NT2/D1 (cell line): ENCODE measurements around the gene CALML5.

Experiments
- DNase-seq: peaks from one replicate; pipeline ENCODE4 v3.0.0-alpha.2; 2011; ENCODE audit warnings: low read depth, low spot score
- H3K27me3 ChIP-seq: 2 replicates; pipeline ENCODE4 v1.6.0; 2011; ENCODE audit warnings: mild to moderate bottlenecking; ENCODE audit not compliant: insufficient read length, insufficient read depth
- H3K36me3 ChIP-seq: 2 replicates; pipeline ENCODE4 v1.6.1; 2011; ENCODE audit warnings: mild to moderate bottlenecking, low read length, mixed read lengths; ENCODE audit not compliant: insufficient read depth, insufficient read length
- H3K4me1 ChIP-seq: 2 replicates; pipeline ENCODE4 v1.5.1; 2011; ENCODE audit not compliant: insufficient read depth, insufficient read length
- H3K4me3 ChIP-seq: 2 replicates; pipeline ENCODE4 v1.5.1; 2011; ENCODE audit warnings: low read depth; ENCODE audit not compliant: insufficient read length
- H3K9ac ChIP-seq: 2 replicates; pipeline ENCODE4 v1.6.0; 2011; ENCODE audit warnings: low read depth; ENCODE audit not compliant: insufficient read length
- H3K9me3 ChIP-seq: 2 replicates; pipeline ENCODE4 v1.5.1; 2011; ENCODE audit warnings: mild to moderate bottlenecking, low read length; ENCODE audit not compliant: insufficient read depth
- SUZ12 ChIP-seq: IDR thresholded peaks from 2 replicates; pipeline ENCODE4 v1.6.1; 2011; ENCODE audit not compliant: insufficient read length, insufficient read depth; ENCODE audit errors: extremely low read depth
- YY1 ChIP-seq: IDR thresholded peaks from 2 replicates; pipeline ENCODE4 v1.6.1; 2011; ENCODE audit not compliant: insufficient read length, insufficient read depth
- ZNF274 ChIP-seq: IDR thresholded peaks from 2 replicates; pipeline ENCODE4 v1.6.1; 2011; ENCODE audit warnings: mild to moderate bottlenecking, low read depth, low read length

The CALML5 gene

GRCh38 chr10:5532618-5533097 lies 33.3 kb upstream of the CALML5 start:
- no peaks in the 10 kb centered on the region for H3K4me1 ChIP-seq
- H3K36me3 ChIP-seq, result no peaks in the 10 kb centered on the region
- H3K4me3 ChIP-seq, result no peak overlapping the region
- H3K9me3 ChIP-seq, result no peaks in the 10 kb centered on the region
- no peak overlapping the region for H3K9ac ChIP-seq
- TF ChIP-seq YY1, result no peak
- no peak for TF ChIP-seq SUZ12
- TF ChIP-seq ZNF274, result no peak
- H3K27me3 ChIP-seq, result no peaks in the 10 kb centered on the region
- no peak for DNase-seq

- DNase-seq, result no peak
- TF ChIP-seq YY1 (no peak), SUZ12 (no peak), ZNF274 (no peak)
- Histone ChIP-seq H3K9ac (no peak overlapping the region), H3K4me1 (no peaks in the 10 kb centered on the region), H3K36me3 (no peaks in the 10 kb centered on the region), H3K4me3 (no peak overlapping the region), H3K9me3 (no peaks in the 10 kb centered on the region), H3K27me3 (no peaks in the 10 kb centered on the region)
Measured at GRCh38 chr10:5532307-5532605, 32.9 kb upstream of the CALML5 start.

GRCh38 chr10:5531558-5532306 lies 32.4 kb upstream of the CALML5 start:
- DNase-seq, result no peak
- TF ChIP-seq YY1, result no peak
- TF ChIP-seq ZNF274, result no peak
- TF ChIP-seq SUZ12, result no peak
- no peak overlapping the region for H3K9ac ChIP-seq
- no peaks in the 10 kb centered on the region for H3K36me3 ChIP-seq
- no peak overlapping the region for H3K4me3 ChIP-seq
- no peaks in the 10 kb centered on the region for H3K27me3 ChIP-seq
- no peaks in the 10 kb centered on the region for H3K9me3 ChIP-seq
- H3K4me1 ChIP-seq, result no peaks in the 10 kb centered on the region

- no peak for DNase-seq
- H3K36me3 ChIP-seq, result no peaks in the 10 kb centered on the region
- no peak overlapping the region for H3K4me3 ChIP-seq
- H3K27me3 ChIP-seq, result no peaks in the 10 kb centered on the region
- no peaks in the 10 kb centered on the region for H3K4me1 ChIP-seq
- H3K9ac ChIP-seq, result no peak overlapping the region
- TF ChIP-seq ZNF274, result no peak
- TF ChIP-seq YY1, result no peak
- H3K9me3 ChIP-seq, result no peaks in the 10 kb centered on the region
Measured at GRCh38 chr10:5530846-5531557, 31.6 kb upstream of the CALML5 start.

GRCh38 chr10:5530412-5530806 lies 31.0 kb upstream of the CALML5 start:
- Histone ChIP-seq H3K9me3 (no peaks in the 10 kb centered on the region), H3K4me1 (no peaks in the 10 kb centered on the region), H3K36me3 (no peaks in the 10 kb centered on the region), H3K27me3 (no peaks in the 10 kb centered on the region), H3K4me3 (no peak overlapping the region), H3K9ac (no peak overlapping the region)
- no peak for DNase-seq
- TF ChIP-seq YY1 (no peak), SUZ12 (no peak), ZNF274 (no peak)

GRCh38 chr10:5529702-5530411 lies 30.5 kb upstream of the CALML5 start:
- no peaks in the 10 kb centered on the region for H3K9me3 ChIP-seq
- no peaks in the 10 kb centered on the region for H3K27me3 ChIP-seq
- H3K4me1 ChIP-seq, result no peaks in the 10 kb centered on the region
- TF ChIP-seq SUZ12 (no peak), YY1 (no peak), ZNF274 (no peak)
- H3K9ac ChIP-seq, result no peak overlapping the region
- no peak for DNase-seq
- H3K4me3 ChIP-seq, result no peak overlapping the region
- H3K36me3 ChIP-seq, result no peaks in the 10 kb centered on the region
